Loucy (cell line): ENCODE measurements around the gene LPP.

Source experiments
- H2AFZ ChIP-seq: fragments of 200-600 bp; sonication (generic); 2 replicates; pipeline ENCODE4 v1.6.0; 2016; ENCODE audit warnings: antibody characterized with exemption, mild to moderate bottlenecking, low read length, moderate library complexity
- H3F3A ChIP-seq: fragments of 200-600 bp; 2 replicates; pipeline ENCODE4 v1.6.0; 2016; ENCODE audit warnings: antibody characterized with exemption, low read depth, mild to moderate bottlenecking
- H3K27me3 ChIP-seq: fragments of 200-600 bp; sonication (generic); 2 replicates; pipeline ENCODE4 v1.6.1; 2014; ENCODE audit warnings: low read length, mild to moderate bottlenecking; ENCODE audit not compliant: insufficient read depth, poor library complexity, severe bottlenecking
- H3K36me3 ChIP-seq: fragments of 200-600 bp; sonication (generic); 2 replicates; pipeline ENCODE4 v1.6.1; 2016; ENCODE audit warnings: low read length; ENCODE audit not compliant: insufficient read depth
- H3K4me1 ChIP-seq: fragments of 200-600 bp; sonication (generic); 2 replicates; pipeline ENCODE4 v1.5.1; 2014; ENCODE audit warnings: low read length, mild to moderate bottlenecking; ENCODE audit not compliant: insufficient read depth, poor library complexity, severe bottlenecking
- H3K4me2 ChIP-seq: fragments of 200-600 bp; sonication (generic); 2 replicates; pipeline ENCODE4 v1.6.0; 2014; ENCODE audit warnings: antibody characterized with exemption, low read length, low read depth, mild to moderate bottlenecking; ENCODE audit not compliant: poor library complexity, severe bottlenecking
- H3K4me3 ChIP-seq: fragments of 200-600 bp; sonication (generic); 2 replicates; pipeline ENCODE4 v1.5.1; 2014; ENCODE audit warnings: low read length, mild to moderate bottlenecking, mixed read lengths; ENCODE audit not compliant: poor library complexity, severe bottlenecking
- H3K79me2 ChIP-seq: fragments of 200-600 bp; sonication (generic); 2 replicates; pipeline ENCODE4 v1.6.1; 2014; ENCODE audit warnings: low read length; ENCODE audit not compliant: insufficient read depth
- H3K9ac ChIP-seq: fragments of 200-600 bp; sonication (generic); 2 replicates; pipeline ENCODE4 v1.6.0; 2014; ENCODE audit warnings: mild to moderate bottlenecking, low read depth, low read length, moderate library complexity; ENCODE audit not compliant: poor library complexity, severe bottlenecking
- H3K9me2 ChIP-seq: fragments of 200-600 bp; sonication (generic); replicated peaks from 2 replicates; pipeline ENCODE4 v1.6.1; 2016; ENCODE audit warnings: low read depth, low read length, mixed read lengths
- H3K9me3 ChIP-seq: fragments of 200-600 bp; sonication (generic); 2 replicates; pipeline ENCODE4 v1.6.1; 2014; ENCODE audit warnings: mild to moderate bottlenecking, antibody characterized with exemption, low read length, low read depth; ENCODE audit not compliant: insufficient read depth
- H4K20me1 ChIP-seq: fragments of 200-600 bp; sonication (generic); 2 replicates; pipeline ENCODE4 v1.6.0; 2014; ENCODE audit warnings: antibody characterized with exemption, low read length, mild to moderate bottlenecking; ENCODE audit not compliant: insufficient read depth, poor library complexity, severe bottlenecking
- EZH2phosphoT487 ChIP-seq: fragments of 200-600 bp; IDR thresholded peaks from 2 replicates; pipeline ENCODE4 v1.6.1; 2018; ENCODE audit warnings: antibody characterized with exemption, mild to moderate bottlenecking, moderate library complexity, borderline replicate concordance
- TF ChIP-seq, protein P1 (sequence below): fragments of 200-600 bp; sonication (generic); conservative IDR thresholded peaks from 2 replicates; pipeline ENCODE4 v1.5.1; 2014; ENCODE audit warnings: mild to moderate bottlenecking, antibody characterized with exemption, low read length

LPP gene

GRCh38 chr3:188581365-188581764 is 427.4 kb downstream of the LPP start:
- Histone ChIP-seq H3K27me3 (no peaks in the 10 kb centered on the region), H3F3A (no peaks in the 10 kb centered on the region), H3K36me3 (no peaks in the 10 kb centered on the region), H3K4me1 (peaks cover 14% of the 10 kb centered on the region), H4K20me1 (no peaks in the 10 kb centered on the region), H3K9me3 (no peaks in the 10 kb centered on the region), H3K4me2 (no peak overlapping the region), H2AFZ (no peak overlapping the region), H3K79me2 (no peaks in the 10 kb centered on the region), H3K4me3 (no peak overlapping the region), H3K9ac (no peak overlapping the region), H3K9me2 (no peaks in the 10 kb centered on the region)
- TF ChIP-seq EZH2phosphoT487 = no peak
- TF ChIP-seq, protein P1, sequence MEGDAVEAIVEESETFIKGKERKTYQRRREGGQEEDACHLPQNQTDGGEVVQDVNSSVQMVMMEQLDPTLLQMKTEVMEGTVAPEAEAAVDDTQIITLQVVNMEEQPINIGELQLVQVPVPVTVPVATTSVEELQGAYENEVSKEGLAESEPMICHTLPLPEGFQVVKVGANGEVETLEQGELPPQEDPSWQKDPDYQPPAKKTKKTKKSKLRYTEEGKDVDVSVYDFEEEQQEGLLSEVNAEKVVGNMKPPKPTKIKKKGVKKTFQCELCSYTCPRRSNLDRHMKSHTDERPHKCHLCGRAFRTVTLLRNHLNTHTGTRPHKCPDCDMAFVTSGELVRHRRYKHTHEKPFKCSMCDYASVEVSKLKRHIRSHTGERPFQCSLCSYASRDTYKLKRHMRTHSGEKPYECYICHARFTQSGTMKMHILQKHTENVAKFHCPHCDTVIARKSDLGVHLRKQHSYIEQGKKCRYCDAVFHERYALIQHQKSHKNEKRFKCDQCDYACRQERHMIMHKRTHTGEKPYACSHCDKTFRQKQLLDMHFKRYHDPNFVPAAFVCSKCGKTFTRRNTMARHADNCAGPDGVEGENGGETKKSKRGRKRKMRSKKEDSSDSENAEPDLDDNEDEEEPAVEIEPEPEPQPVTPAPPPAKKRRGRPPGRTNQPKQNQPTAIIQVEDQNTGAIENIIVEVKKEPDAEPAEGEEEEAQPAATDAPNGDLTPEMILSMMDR = no peak

DNA sequence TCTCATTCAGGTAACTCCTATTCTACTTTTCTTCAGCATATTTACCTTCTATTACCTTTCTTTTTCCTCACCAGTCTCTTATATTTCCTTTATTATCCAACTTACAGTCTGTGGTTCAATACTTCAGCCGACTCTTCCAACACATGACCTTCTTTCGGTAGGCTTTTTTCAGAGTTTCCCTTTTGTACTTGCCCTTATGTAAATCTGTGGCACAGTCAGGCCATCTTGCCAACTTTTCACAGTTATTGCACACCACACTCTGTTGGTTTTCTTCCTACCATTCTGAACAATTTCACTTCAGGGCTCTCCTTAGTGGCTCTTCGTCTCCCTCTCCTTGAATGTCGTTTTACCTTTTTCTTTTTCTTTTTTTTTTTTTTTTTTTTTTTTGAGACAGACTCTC is 427.8 kb downstream of the LPP start:
- no peaks in the 10 kb centered on the region for H3K27me3 ChIP-seq

GRCh38 chr3:188583341-188584161 is 429.6 kb downstream of the LPP start:
- Histone ChIP-seq H3K27me3 (no peaks in the 10 kb centered on the region), H3K79me2 (no peaks in the 10 kb centered on the region), H3K9ac (no peak overlapping the region), H4K20me1 (no peaks in the 10 kb centered on the region), H2AFZ (no peak overlapping the region), H3K4me2 (no peak overlapping the region), H3K4me3 (no peak overlapping the region), H3F3A (no peaks in the 10 kb centered on the region), H3K36me3 (no peaks in the 10 kb centered on the region), H3K4me1 (peaks cover 14% of the 10 kb centered on the region), H3K9me3 (no peaks in the 10 kb centered on the region), H3K9me2 (no peaks in the 10 kb centered on the region)
- TF ChIP-seq, protein P1 = no peak
- TF ChIP-seq EZH2phosphoT487 = no peak

More for the DNA sequence above, 427.8 kb downstream of the LPP start:
- Histone ChIP-seq H3K4me2 (no peak overlapping the region), H3F3A (no peaks in the 10 kb centered on the region), H3K4me3 (no peak overlapping the region), H2AFZ (no peak overlapping the region), H4K20me1 (no peaks in the 10 kb centered on the region), H3K9me3 (no peaks in the 10 kb centered on the region), H3K36me3 (no peaks in the 10 kb centered on the region), H3K79me2 (no peaks in the 10 kb centered on the region), H3K9me2 (no peaks in the 10 kb centered on the region), H3K9ac (no peak overlapping the region), H3K4me1 (peaks cover 14% of the 10 kb centered on the region)
- TF ChIP-seq EZH2phosphoT487 = no peak
- TF ChIP-seq, protein P1 = no peak
